HL-60 (cell line): ENCODE results near the gene GNAT1.
A peak's percentile ranks its signal among the peaks of the same experiment; 100 is the strongest.

Experiments used
- DNase-seq, 2 experiments: peaks; one replicate each; pipeline ENCODE4 v3.0.0-alpha.2; 2010 to 2020; ENCODE audit warnings: low read depth in 1 of 2, low spot score in 1 of 2
- H3K27ac ChIP-seq: fragments of 250-450 bp; sonication (Bioruptor Pico); replicated peaks from 2 replicates; pipeline ENCODE4 v1.5.1; 2020; ENCODE audit warnings: mild to moderate bottlenecking, moderate library complexity
- H3K27me3 ChIP-seq: fragments of 250-450 bp; sonication (Bioruptor Pico); 2 replicates; pipeline ENCODE4 v1.5.1; 2021; ENCODE audit warnings: mild to moderate bottlenecking, moderate library complexity; ENCODE audit not compliant: insufficient read depth, poor library complexity, severe bottlenecking
- H3K4me3 ChIP-seq: replicated peaks from 2 replicates; pipeline ENCODE4 v1.5.1; 2011; ENCODE audit warnings: mild to moderate bottlenecking, control low read depth, low read length; ENCODE audit not compliant: insufficient read depth
- CTCF ChIP-seq: IDR thresholded peaks from one replicate; pipeline ENCODE4 v1.5.1; 2011; ENCODE audit warnings: low read length, control low read depth, inconsistent platforms; ENCODE audit not compliant: insufficient read depth
- GABPA ChIP-seq: IDR thresholded peaks from 2 replicates; pipeline ENCODE4 v1.6.1; 2012; ENCODE audit warnings: low read depth
- POLR2AphosphoS5 ChIP-seq: IDR thresholded peaks from 2 replicates; pipeline ENCODE4 v1.6.1; 2012; ENCODE audit warnings: low read depth
- SPI1 ChIP-seq: IDR thresholded peaks from 2 replicates; pipeline ENCODE4 v1.6.1; 2012; ENCODE audit warnings: low read depth, mild to moderate bottlenecking, borderline replicate concordance
- long read RNA-seq: library from polyadenylated mRNA; unstranded; transcript quantifications from one replicate; pipeline ENCODE4 v2.0.0, GENCODE V29; 2020
- TF ChIP-seq, protein P1 (sequence below): IDR thresholded peaks from 2 replicates; pipeline ENCODE4 v1.6.1; 2012; ENCODE audit warnings: low read depth; ENCODE audit not compliant: insufficient replicate concordance

GNAT1 gene
- long read RNA-seq: 0 reads

DNA sequence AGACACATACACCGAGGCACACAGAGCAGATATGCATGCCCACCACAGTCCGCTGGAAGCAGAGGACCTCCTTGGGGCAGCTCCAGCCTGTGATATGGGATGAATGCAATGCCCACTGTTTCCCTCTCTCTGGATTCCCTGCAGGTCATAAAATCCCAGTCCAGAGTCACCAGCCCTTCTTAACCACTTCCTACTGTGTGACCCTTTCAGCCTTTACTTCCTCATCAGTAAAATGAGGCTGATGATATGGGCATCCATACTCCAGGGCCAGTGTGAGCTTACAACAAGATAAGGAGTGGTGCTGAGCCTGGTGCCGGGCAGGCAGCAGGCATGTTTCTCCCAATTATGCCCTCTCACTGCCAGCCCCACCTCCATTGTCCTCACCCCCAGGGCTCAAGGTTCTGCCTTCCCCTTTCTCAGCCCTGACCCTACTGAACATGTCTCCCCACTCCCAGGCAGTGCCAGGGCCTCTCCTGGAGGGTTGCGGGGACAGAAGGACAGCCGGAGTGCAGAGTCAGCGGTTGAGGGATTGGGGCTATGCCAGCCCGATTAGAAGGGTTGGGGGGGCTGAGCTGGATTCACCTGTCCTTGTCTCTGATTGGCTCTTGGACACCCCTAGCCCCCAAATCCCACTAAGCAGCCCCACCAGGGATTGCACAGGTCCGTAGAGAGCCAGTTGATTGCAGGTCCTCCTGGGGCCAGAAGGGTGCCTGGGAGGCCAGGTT, at the start of gene GNAT1:
Gene GNAT1 (plus strand): TSS at position 675 of the 725 bp plus-strand sequence. CDS start 116 bp downstream, outside the sequence.
- Histone ChIP-seq H3K27ac (no peak within 1 kb of the TSS), H3K27me3 (peaks cover 19% of the 10 kb centered on the region), H3K4me3 (no peak within 1 kb of the TSS)
- no peak for TF ChIP-seq POLR2AphosphoS5
- no peak for TF ChIP-seq GABPA
- TF ChIP-seq, protein P1, sequence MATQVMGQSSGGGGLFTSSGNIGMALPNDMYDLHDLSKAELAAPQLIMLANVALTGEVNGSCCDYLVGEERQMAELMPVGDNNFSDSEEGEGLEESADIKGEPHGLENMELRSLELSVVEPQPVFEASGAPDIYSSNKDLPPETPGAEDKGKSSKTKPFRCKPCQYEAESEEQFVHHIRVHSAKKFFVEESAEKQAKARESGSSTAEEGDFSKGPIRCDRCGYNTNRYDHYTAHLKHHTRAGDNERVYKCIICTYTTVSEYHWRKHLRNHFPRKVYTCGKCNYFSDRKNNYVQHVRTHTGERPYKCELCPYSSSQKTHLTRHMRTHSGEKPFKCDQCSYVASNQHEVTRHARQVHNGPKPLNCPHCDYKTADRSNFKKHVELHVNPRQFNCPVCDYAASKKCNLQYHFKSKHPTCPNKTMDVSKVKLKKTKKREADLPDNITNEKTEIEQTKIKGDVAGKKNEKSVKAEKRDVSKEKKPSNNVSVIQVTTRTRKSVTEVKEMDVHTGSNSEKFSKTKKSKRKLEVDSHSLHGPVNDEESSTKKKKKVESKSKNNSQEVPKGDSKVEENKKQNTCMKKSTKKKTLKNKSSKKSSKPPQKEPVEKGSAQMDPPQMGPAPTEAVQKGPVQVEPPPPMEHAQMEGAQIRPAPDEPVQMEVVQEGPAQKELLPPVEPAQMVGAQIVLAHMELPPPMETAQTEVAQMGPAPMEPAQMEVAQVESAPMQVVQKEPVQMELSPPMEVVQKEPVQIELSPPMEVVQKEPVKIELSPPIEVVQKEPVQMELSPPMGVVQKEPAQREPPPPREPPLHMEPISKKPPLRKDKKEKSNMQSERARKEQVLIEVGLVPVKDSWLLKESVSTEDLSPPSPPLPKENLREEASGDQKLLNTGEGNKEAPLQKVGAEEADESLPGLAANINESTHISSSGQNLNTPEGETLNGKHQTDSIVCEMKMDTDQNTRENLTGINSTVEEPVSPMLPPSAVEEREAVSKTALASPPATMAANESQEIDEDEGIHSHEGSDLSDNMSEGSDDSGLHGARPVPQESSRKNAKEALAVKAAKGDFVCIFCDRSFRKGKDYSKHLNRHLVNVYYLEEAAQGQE: no peak
- TF ChIP-seq CTCF: no peak
- peak; percentile 11; the same call in 1 of the 2 replicates for TF ChIP-seq SPI1
- peak in 1 of 2 experiments; percentile 36 for DNase-seq

GRCh38 chr3:50146316-50146901, 45.0 kb upstream of the GNAT1 start:
- Histone ChIP-seq H3K27me3 (no peaks in the 10 kb centered on the region), H3K27ac (no peak overlapping the region), H3K4me3 (no peak overlapping the region)
- no peak for DNase-seq
- TF ChIP-seq CTCF: no peak
- no peak for TF ChIP-seq POLR2AphosphoS5
- no peak for TF ChIP-seq SPI1
- no peak for TF ChIP-seq GABPA
- TF ChIP-seq, protein P1: no peak

GRCh38 chr3:50147016-50147415, 44.4 kb upstream of the GNAT1 start:
- TF ChIP-seq SPI1: no peak
- Histone ChIP-seq H3K4me3 (no peak overlapping the region), H3K27me3 (no peaks in the 10 kb centered on the region), H3K27ac (no peak overlapping the region)
- no peak for DNase-seq

DNA sequence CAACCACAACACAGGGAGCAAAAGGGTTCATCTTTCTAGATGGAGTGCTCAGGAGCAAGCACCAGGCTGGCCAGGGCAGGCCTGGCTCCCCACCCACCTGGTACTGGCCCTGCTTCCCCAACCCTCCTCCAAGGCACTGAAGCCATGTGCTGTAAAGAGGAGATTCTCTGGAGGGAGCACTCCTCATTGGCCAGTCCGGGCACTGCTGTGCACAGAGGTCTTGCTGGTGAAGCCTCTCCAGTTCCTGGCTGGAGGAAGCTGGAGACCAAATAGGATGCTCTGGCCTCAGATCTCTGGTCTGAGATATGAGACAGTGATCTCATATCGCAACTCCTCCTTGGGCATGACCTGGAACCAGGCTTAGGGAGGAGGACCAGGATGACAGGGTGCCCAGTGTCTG, 44.0 kb upstream of the GNAT1 start:
- no peak overlapping the region for H3K27ac ChIP-seq
- no peak for DNase-seq
- TF ChIP-seq SPI1 (no peak), GABPA (no peak), POLR2AphosphoS5 (no peak), CTCF (no peak)
- TF ChIP-seq, protein P1: no peak
- no peak overlapping the region for H3K4me3 ChIP-seq
- no peaks in the 10 kb centered on the region for H3K27me3 ChIP-seq
